HG03103 (cell line): ENCODE results near the gene PUS1.
"Not testable (repeated sequence)": the region's sequence is repeated elsewhere in the genome, so short reads cannot be mapped to it uniquely, and the experiment has no call there.

ENCODE experiments used
- ATAC-seq: cut with Tn5 transposase; IDR thresholded peaks from one replicate; pipeline ENCODE4 v1.9.1; 2021; ENCODE audit warnings: low read depth; ENCODE audit not compliant: unreplicated experiment

Gene PUS1

DNA sequence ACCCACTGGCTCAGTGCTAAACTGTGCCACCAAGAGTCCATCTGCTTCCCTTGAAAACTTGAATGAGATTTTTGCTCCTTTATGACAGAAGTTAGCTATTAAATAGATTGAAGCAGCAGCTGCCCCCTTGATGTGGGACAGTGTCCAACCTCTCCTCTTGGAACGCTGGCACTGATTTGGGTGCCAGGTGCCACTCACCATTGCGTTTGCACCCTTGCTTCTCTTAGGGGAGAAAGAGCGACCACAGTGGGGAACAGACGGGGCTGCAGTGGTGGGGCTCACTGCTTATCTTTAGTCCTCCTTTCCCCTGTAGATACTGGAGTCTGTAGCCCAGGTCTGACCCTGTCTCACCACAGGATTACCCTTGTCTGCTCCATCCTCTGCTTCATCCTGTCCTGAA is 30.0 kb downstream of the PUS1 start:
- no peak for ATAC-seq

DNA sequence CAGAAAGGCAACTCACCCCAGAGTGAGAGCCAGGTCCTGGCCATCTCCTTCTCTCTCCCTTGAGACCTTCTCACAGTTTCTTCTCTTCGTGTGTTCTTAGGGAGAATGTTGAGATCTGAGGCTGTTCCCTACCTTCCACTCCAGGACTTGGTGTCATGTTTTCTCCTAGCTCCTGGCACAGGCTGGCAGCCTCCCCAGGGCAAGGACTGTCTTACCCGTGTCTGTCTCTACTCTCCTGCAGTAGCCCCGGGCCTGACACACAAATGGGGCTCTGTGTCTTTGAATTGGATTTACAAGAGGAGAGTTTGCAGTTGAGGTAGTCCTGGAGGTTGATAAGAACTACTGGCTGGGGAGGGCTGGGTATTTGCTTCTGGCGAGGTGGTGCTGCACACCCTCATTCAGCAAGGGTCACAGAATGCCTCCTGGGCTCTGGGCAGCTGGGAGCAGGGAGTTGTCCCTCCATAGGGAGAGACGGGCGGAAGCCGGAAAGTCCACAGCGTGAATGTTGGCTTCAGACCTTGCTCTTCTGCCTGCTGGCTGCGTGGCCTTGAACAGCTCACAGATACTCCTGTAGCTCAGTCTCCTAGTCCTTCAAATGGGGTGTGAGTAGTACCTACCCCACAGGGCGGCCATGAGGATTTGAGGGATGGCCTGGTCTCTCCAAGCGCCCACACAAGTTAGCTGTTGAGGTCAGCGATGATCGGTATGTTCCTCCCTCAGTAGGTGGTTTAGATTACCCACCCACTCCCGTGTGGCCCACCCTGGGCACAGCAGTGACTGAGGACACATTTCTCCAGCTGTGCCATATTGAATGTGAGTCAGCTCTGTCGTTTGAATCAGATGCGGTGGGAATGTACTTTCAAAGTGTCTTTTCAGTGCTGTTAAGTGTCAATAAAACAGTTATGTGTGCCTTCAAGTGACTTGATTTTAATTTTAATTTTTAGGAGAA is 30.8 kb downstream of the PUS1 start:
- no peak for ATAC-seq

DNA sequence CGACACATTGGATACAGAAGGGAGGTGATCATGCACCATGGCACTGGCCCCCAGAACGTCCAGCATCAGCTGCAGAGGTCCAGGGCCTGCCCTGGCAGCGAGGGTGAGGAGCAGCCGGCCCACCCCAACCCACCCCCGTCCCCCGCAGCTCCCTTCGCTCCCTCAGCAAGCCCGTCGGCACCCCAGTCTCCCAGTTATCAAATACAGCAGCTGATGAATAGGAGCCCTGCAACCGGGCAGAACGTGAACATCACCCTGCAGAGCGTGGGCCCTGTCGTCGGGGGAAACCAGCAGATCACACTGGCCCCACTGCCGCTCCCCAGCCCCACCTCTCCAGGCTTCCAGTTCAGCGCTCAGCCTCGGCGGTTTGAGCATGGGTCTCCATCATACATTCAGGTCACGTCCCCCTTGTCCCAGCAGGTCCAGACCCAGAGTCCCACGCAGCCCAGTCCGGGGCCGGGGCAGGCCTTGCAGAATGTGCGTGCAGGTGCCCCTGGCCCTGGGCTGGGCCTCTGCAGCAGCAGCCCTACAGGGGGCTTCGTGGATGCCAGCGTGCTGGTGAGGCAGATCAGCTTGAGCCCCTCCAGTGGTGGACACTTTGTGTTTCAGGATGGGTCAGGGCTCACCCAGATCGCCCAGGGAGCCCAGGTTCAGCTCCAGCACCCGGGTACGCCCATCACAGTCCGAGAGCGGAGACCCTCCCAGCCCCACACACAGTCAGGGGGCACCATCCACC is 31.7 kb downstream of the PUS1 start:
- not testable (repeated sequence) for ATAC-seq

DNA sequence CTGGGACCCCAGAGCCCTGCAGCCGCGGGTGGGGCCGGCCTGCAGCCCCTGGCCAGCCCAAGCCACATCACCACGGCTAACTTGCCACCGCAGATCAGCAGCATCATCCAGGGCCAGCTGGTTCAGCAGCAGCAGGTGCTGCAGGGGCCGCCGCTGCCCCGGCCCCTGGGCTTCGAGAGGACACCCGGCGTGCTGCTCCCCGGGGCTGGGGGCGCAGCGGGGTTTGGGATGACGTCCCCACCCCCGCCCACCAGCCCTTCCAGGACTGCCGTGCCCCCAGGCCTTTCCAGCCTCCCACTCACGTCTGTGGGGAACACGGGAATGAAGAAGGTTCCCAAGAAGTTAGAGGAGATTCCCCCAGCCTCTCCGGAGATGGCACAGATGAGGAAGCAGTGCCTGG is 32.3 kb downstream of the PUS1 start:
- ATAC-seq: not testable (repeated sequence)

DNA sequence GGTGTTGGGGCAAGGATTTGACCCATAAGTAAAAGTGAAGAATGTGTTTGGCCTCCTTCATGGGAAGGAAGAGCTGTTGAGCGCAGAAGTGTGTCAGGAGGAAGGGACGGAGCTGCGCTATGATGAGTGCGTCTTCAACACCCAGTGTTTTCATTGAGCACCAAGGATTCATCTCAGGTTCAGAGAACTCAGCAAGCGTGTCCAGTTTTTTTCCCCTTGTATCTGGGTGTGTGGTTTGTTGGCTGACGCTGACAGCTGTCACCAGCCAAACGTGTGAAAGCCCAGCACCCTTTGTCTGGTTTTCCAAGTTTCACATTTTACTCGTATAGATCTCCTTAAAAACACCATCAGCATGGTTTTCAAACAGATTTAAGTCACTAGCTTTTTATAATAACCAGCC is 33.0 kb downstream of the PUS1 start:
- no peak for ATAC-seq

DNA sequence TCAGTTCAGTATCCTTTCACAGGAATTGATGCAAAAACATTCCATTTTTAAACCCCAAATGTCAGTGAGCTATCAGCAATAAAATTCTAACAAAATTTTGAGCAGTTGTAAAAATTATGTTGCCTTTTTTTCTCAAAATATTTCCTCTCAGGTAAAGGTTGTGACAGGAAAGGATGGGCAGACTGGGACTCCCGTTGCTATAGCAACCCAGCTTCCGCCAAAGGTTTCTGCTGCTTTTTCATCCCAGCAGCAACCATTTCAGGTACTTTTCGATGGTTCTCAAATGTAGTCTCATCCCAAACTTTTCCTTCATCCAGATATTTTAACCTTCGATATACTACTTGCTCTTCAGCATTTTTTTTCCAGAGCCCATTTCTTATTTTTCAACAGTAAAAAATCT is 34.3 kb downstream of the PUS1 start:
- no peak for ATAC-seq

DNA sequence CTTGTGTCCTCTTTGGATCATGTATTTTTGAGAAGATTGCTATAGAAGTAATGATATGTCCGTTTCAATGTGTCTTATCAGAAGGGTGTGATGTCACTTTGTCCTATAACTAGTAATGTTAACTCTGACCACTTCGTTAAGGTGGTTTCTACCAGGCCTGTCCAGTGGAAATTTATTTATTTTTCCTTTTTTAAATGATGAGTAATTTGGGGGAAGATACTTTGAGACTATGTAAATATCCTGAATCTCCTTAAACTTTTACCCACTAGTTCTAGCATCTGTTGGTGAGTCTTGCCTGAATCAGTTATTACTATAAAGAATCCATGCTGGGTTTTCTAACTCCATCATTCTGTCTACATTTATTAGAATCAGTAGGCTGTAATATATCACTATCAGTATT is 36.0 kb downstream of the PUS1 start:
- no peak for ATAC-seq

DNA sequence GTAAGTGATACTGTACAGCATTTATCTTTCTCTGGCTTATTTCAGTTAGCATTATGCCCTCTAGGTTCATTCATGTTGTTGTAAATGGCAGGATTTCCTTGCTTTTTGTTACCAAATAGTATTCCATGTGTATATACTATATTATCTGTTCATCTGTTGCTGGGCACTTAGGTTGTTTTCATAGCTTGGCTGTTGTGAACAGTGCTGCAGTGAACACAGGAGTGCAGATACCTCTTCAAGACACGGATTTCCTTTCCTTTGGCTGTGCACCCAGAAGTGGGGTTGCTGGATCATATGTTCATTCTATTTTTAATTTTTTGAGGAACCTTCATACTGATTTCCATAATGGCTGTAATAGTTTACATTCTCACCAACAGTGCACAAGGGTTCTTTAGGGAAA is 42.1 kb downstream of the PUS1 start:
- ATAC-seq: no peak

DNA sequence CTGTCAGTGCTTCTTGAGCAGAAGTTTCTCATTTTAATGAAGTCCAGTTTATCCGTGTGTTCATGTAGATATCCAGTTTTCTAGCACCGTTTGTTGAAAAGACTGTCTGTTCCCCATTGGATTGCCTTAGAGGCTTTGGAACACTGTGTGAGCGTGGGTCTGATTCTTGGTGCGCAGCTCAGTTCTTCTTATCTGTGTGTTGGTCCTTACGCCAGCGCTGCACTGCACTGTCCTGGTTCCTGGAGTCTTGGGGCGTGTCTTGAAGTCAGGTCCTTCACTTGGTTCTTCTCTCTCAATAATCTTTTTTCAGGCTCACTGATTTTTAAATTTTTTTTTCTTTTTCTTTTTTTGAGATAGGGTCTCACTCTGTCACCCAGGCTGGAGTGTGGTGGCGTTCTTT is 46.2 kb downstream of the PUS1 start:
- ATAC-seq: no peak

DNA sequence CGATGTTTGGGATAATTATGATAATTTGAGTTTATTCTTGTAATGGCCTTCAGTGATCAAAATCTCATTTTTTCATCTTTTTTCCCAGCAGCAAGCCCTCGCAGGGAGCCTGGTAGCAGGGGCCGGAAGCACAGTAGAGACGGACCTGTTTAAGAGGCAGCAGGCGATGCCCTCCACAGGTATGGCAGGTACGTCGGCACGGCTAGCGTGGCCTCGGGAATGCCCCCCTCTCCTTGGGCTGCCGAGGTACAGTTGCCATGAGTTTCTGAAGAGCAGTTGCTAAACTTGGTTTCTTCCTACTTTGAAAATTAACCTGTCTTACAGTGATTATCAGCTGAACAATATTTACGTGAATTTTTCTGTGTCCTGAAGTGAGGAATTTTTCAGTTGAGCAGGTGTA is 50.5 kb downstream of the PUS1 start:
- ATAC-seq: no peak

DNA sequence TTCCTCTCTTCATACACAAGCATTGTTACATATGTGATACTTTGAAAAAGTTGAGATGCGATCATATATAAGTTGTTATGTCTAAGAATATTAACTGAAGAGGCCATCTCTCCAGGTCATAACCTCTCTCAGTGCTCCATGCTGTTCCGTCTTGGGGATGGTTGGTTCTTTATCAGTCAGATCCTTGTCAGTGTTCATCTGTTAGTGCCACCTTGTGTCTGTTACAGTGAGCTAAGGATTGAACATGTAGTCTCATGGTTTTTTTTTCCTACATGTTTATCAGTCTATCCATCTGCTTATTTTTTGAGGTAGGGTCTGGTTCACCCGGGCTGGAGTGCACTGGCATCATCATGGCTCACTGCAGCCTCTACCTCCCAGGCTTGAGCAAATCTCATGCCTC is 51.2 kb downstream of the PUS1 start:
- ATAC-seq: no peak

DNA sequence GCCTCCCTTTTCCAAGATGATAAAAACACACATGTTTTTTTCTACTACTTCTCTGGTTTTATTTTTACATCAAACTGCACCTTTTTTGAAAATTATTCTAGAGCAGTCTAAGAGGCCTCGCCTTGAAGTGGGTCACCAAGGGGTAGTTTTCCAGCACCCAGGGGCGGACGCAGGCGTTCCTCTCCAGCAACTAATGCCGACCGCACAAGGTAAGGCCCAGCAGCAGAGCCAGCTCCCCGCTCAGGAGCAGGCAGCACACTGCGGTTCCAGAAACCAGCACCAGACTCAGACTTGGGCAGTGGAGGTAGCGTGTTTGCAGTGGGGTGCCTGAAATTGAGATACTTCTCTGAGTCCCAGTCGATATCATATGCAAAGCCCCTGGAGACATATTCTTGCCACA is 52.3 kb downstream of the PUS1 start:
- ATAC-seq: no peak

DNA sequence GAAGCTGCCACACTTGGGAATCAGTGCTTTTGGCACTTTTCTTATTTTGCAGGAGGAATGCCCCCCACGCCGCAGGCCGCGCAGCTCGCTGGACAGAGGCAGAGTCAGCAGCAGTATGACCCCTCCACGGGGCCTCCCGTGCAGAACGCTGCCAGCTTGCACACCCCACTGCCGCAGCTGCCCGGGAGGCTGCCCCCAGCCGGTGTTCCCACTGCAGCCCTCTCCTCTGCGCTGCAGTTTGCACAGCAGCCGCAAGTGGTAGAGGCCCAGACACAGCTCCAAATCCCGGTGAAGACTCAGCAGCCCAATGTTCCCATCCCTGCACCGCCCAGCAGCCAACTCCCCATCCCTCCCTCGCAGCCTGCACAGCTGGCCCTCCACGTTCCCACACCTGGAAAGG is 53.0 kb downstream of the PUS1 start:
- ATAC-seq: no peak

DNA sequence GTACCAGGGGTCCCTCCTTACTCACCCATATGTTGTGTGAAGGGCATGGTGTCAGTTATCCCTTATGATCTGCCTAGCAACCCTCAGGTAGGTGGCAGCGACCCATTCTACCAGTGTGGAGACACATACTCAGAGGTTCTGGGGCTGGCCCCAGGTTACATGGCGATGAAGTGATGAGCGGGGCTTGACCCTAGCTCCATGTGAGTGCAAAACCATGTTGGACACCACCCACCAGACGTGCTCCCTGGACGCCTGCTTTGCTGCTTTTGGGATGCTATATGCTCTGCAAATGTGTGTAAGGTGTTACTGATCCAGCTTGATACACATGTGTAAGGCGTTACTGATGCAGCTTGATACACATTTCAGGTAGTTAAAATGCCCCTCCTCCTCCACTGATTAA is 54.0 kb downstream of the PUS1 start:
- no peak for ATAC-seq

DNA sequence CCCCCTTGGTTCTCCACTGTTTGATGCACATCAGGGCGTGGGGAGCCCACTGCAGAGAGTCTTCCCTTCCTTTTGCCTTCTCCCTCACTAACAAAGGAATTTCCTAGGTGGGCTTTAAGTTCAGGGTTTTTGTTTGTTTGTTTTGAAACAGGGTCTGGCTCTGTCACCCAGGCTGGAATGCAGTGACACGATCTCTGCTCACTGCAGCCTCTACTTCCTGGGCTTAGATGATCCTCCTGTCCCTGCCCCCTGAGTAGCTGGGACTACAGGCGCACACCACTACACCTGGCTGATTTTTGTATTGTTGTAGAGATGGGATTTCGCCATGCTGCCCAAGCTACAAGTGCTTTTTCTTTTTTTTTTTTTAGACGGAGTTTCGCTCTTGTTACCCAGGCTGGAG is 54.5 kb downstream of the PUS1 start:
- ATAC-seq: no peak

DNA sequence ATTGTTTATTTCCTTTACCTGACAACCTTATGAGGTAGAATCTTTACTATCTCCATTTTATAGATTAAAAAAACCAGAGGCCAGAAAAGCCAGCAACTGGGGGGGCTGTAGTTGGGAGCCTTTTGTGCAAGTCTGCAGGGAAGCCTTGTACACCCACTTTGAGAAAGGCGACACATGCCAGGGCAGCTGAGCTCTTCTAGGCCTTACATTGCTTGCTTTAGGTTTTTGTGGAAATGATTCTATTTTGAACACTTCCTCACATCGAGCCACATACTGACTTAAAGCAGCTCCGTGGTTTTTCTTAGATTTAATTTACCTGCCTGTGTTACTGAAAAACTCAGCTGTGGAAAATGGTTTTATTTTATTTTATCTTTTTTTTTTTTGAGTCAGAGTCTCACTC is 55.3 kb downstream of the PUS1 start:
- no peak for ATAC-seq

DNA sequence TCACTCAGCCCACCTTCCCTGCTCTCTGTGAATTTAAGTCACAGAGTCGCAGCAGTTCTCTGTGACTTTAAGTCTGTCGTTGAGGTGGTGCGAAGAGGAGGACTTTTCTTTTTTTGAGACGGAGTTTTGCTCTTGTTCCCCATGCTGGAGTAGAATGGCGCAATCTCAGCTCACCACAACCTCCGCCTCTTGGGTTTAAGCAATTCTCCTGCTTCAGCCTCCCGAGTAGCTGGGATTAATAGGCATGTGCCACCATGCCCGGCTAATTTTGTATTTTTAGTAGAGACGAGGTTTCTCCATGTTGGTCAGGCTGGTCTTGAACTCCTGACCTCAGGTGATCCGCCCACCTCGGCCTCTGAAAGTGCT is 56.4 kb downstream of the PUS1 start:
- ATAC-seq: not testable (repeated sequence)

DNA sequence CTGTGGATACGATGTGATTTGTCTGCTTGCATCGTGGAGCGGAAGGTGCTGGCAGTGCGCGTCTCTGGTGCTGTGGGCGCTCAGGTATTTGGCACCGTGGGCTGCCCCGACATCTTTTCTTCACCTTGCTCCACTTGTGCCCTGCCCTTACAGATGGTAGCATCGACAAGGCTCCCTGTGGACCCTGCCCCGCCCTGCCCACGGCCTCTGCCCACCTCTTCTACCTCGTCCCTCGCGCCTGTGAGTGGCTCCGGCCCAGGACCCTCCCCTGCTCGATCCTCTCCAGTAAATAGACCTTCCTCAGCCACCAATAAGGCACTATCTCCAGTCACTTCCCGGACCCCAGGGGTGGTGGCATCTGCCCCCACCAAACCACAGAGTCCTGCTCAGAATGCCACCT is 57.3 kb downstream of the PUS1 start:
- no peak for ATAC-seq

DNA sequence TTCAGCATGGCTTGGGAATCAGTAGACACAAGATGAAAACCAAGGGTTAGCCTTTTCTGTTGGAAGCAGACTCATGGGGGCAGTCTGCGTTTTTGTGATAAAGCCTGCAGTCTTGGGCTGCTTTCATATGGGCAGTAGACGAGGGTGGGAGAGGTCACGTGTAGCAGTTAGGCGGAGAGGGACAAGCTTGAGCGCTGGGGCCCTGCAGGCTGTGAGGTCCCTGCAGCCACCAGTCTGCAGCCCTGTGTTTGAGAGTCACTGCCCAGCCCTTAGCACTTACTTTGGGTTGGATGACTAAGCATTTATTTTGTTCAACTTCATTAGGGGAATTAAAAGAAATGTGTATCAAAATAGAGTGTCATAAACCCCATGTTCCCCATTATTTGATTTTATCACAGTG is 57.8 kb downstream of the PUS1 start:
- ATAC-seq: no peak

DNA sequence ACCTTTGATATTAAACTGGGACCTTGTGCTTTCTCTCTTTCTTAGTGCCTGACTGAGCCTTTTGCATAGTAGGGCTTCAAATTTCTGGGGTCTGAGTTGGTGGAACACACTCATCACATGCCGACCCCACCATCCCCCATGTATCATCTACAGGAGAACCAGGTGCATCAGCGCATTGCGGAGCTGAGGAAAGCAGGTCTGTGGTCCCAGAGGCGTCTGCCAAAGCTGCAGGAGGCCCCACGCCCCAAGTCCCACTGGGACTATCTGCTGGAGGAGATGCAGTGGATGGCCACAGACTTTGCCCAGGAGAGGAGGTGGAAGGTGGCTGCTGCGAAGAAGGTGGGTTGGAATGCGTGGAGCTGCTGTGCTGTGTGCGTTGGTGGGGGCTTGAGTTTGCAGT is 58.5 kb downstream of the PUS1 start:
- ATAC-seq: no peak

DNA sequence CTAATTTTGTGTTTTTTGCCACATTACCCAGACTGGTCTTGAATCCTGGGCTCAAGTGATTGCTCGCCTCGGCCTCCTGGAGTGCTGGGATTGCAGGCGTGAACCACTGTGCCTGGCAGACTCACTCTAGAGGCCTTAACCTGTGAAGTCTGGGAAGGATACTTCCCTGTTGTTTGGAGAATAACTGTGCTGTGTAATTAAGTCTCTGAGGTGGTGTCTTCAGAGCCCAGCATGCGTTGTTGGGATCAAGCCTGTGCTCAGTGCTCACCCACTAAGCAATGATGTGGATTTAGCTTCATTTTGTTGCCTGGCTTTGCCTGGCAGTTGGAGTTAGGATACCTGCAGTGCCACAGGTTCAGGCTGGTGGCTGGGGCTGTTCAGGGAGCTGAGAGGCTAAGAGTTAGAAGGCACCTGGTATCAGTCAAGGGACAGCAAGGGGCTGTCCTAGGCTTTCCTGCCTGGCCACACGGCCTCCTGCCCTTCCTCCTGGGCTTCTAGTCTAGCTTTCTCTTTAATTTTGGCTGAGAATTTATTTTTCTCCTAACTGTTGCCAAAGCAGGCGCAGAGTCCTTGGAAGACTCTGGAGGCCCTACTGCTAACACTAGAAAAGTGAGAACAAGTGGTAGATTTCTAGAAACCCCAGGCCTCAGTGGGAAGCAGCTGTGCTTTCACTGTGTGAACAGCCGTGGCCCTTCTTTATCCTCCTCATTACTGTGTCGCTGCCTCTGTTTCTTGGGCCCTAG is 59.1 kb downstream of the PUS1 start:
- no peak for ATAC-seq
